ENCODE data around the gene DNAH3.

GRCh38 chr16:21120976-21121520 is 29.6 kb downstream of the DNAH3 start:
- TF ChIP-seq EZH2phosphoT487 (IDR thresholded peaks at IDR 0.05; ENCODE audit: insufficient read depth, low read depth): no peak
- TF ChIP-seq EZH2 (IDR thresholded peaks at IDR 0.05; ENCODE audit: insufficient read depth, poor library complexity, severe bottlenecking): no peak

All from GM23248 (cell line).